HFF-Myc (cell line): ENCODE results near the gene OST4.
"Not testable (repeated sequence)": the region's sequence is repeated elsewhere in the genome, so short reads cannot be mapped to it uniquely, and the experiment has no call there.

Experiments
- DNase-seq: peaks from one replicate; pipeline ENCODE4 v3.0.0-alpha.2; 2011; ENCODE audit warnings: low read depth; ENCODE audit errors: extremely low read depth
- H3K4me3 ChIP-seq: replicated peaks from 2 replicates; pipeline ENCODE4 v1.5.1; 2011; ENCODE audit warnings: low read depth, mild to moderate bottlenecking, control low read depth, low read length
- TF ChIP-seq, protein P1 (sequence below): IDR thresholded peaks from 2 replicates; pipeline ENCODE4 v1.5.1; 2012; ENCODE audit warnings: mild to moderate bottlenecking, low read depth, low read length, control low read depth; ENCODE audit errors: missing control alignments

The OST4 gene

DNA sequence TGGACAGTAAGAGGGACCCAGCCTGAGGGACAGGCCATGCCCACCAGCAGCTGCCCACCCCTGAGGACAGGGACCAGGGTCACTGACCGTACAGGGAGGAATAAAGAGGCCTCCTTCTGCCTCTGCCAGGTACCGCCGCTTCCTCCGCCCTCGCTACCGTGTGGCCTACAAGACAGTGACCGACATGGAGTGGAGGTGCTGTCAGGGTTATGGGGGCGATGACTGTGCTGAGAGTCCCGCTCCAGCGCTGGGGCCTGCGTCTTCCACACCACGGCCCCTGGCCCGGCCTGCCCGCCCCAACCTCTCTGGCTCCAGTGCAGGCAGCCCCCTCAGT is 9.1 kb upstream of the OST4 start:
- TF ChIP-seq, protein P1, sequence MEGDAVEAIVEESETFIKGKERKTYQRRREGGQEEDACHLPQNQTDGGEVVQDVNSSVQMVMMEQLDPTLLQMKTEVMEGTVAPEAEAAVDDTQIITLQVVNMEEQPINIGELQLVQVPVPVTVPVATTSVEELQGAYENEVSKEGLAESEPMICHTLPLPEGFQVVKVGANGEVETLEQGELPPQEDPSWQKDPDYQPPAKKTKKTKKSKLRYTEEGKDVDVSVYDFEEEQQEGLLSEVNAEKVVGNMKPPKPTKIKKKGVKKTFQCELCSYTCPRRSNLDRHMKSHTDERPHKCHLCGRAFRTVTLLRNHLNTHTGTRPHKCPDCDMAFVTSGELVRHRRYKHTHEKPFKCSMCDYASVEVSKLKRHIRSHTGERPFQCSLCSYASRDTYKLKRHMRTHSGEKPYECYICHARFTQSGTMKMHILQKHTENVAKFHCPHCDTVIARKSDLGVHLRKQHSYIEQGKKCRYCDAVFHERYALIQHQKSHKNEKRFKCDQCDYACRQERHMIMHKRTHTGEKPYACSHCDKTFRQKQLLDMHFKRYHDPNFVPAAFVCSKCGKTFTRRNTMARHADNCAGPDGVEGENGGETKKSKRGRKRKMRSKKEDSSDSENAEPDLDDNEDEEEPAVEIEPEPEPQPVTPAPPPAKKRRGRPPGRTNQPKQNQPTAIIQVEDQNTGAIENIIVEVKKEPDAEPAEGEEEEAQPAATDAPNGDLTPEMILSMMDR, result no peak
- H3K4me3 ChIP-seq, result peak overlapping the region; percentile 93
- DNase-seq, result no peak

DNA sequence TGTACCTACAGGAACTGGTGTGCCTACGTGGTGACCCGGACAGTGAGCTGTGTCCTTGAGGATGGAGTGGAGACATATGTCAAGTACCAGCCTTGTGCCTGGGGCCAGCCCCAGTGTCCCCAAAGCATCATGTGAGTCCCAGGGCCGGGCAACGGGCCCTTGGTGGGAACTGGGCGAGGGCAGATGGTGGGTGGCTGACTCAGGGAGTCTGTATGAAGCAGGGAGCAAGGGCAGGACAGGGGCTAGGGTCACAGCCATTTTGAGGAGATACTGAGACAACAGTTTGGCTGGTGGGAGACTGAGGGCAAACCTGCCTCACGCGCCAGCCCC is 8.7 kb upstream of the OST4 start:
- DNase-seq, result no peak
- peak overlapping the region; percentile 93 for H3K4me3 ChIP-seq

DNA sequence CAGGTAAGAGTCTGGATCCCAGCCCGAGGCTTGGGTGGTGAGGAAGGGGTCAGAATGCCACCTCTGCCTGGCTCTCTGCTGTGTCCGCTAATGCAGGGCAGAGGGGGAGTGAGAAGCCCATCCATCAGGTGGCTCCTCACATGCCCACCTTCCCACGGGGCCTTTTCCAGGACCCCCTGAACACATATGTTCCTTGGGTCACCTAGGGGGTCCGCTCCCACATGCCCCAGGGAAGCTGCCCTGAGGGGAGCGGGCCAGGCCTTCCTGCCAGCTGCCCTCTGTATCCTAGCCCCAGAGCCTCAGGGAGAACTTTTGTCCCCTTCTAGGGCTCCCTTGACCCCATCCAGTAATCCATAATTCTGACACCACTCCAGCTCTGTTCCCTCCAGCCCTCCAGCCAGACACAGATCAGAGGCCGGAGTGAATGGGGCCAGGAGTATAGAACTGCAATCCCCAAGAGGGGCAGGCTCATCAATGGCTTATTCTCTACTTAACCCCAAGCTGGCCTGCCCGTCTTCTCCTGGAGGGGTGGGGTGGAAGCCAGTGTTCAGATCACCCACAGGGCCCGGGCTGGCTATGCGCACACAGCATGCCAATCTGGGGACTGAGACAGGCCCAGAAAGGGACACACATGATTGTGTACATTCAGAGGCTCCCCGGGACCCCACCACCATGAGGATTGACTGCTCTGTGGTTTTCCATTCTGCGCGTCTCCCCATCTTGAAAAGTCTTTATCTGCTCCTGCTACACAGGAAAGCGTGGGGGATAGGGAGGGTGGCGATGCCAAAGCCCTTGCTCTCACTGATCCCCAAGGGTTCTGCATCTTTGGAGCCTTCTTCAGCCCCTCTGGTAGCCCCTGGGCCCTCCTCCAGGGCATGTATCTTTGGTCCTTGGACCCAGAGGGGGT is 8.0 kb upstream of the OST4 start:
- peak overlapping the region; percentile 93 for H3K4me3 ChIP-seq
- TF ChIP-seq, protein P1, result no peak
- DNase-seq, result no peak

More for the DNA sequence above, 8.7 kb upstream of the OST4 start:
- TF ChIP-seq, protein P1, result no peak

DNA sequence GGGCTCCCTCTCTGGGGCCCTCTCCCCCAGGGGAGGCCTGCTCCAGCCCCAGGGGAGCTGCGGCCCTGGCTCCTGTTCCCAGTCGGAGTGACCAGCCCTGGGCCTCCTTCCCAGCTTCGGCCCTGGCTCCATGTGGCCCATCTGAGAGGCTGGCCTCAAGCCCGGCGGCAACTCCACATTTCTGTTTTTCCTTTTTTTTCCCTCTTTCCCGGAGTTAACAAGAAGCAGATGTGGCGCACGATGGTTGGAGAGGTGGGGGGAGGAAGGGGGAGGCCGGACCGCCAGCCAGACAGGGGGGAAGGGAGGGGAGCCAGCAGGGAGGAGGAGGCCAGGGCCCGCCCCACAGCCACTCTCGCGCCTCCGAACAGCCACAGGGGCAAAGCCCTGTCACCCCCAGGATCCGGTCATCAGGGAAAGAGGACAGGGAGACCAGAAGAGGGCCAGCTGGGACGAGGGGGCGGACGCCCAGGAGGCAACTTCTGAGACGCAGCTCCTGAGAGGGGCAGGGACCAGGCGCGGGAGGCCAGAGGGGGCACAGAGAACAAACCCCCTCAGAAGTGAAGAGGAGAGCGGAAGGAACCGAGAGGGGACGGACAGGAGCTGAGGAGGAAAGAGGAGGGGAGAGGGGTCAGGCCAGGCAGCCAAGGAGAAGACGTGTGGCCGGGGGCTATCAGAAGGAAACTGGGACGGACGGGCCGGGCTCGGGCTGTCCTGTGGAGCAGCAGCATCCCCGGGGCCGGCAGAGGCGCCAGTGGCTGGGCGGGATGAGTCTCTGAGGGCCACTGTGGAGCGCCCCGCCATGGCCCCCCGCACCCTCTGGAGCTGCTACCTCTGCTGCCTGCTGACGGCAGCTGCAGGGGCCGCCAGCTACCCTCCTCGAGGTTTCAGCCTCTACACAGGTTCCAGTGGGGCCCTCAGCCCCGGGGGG is 7.1 kb upstream of the OST4 start, which contains the start of gene EMILIN1:
EMILIN1 (plus strand) TSS at position 349 of the 928 bp plus-strand sequence; CDS start at position 800, 451 bp downstream.
- peak; percentile 94 for DNase-seq
- H3K4me3 ChIP-seq, result peak within 1 kb of the TSS; percentile 93
- TF ChIP-seq, protein P1, result no peak

DNA sequence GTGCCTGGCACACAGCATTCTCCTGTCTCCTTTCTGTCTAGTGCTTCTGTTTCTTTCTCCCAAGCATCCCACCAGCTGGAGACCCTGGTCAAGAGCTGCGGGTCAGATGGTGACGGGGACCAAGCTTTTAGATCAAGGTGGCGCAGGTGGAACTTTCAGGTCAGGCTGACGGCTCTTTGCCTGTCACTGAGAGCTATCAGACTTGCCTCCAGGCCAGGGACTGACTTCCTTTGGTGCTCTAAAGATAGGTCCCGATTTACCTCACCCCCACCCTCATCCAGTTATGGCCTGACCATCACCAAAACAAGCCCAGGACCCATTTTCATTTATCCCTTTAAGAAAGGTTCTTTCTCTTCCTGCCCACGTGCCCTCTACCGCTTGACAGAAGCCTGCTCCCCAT is 5.8 kb upstream of the OST4 start:
- TF ChIP-seq, protein P1, result no peak
- no peak for DNase-seq
- no peak overlapping the region for H3K4me3 ChIP-seq

DNA sequence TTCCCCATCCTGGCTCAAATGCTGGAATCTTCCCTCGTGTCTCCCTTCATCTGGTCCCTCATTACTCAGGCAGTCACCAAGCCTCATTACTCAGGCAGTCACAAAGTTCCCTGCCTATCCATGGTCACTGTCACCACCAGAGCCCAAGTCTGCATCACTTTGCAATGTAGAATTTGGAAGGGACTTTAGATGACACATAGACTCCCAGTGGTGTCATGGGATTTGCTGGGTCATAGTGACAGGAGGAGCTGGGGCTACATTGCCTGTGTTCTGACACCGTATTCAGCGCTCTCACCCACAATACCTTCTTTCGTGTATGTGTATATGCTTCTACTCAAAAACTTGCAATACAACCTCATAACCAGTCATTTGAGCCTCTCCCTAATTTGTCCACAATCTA is 4.9 kb upstream of the OST4 start:
- DNase-seq, result no peak
- H3K4me3 ChIP-seq, result no peak overlapping the region
- TF ChIP-seq, protein P1, result no peak

DNA sequence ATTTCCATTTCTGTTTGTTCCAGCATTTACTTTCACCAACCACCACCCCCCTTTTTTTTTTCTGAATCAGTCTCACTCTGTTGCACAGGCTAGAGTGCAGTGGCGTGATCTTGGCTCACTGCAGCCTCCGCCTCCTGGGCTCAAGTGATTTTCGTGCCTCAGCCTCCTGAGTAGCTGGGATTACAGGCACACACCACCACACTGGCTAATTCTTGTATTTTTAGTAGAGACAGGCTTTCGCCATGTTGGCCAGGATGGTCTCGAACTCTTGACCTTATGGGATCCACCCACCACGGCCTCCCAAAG is 4.1 kb upstream of the OST4 start:
- H3K4me3 ChIP-seq, DNase-seq: not testable (repeated sequence)
